Measurements from ENCODE around the gene XPNPEP2. TPM values are rescaled to one million over a fixed set of nuclear protein-coding genes. Genes with fewer than 3 reads are reported as not detected.

Gene XPNPEP2
- total RNA-seq, 2 donors from 2014 or later = 2.7 to 4.2 TPM

DNA sequence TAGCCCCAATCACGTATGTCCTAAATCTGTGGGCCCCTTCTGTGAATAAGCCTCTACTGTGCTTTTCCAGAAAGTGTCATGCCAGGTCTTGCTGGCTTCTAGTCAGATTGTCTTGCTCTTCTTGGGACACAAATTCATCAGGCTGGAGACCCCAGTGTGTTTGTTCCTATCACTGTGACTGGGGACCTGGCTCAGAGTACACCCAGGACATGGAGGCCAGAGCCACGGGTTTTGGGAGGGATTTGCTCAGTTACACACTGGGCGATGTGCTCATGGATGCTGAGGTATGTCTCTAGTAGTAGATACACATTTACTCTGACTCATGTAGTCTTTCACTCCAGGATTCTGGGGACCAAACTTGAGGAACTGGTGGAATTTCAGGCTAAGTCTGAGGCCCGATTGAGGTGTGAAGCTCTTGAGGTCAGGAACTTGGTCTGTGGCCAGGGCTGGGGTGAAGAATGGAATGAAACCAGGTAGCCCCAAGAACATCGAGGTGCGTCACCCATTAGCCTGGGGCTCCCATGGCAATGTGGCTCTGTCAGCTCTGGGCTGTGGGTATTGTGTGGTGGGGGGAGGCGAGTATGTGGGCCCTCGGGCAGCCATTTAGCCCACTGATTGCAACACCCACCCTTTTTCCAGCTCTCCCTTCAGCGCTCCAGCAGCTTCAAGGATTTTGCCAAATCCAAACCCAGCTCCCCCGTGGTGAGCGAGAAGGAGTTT lies 48.7 kb downstream of the XPNPEP2 start:
- H3K9me3 ChIP-seq = no peaks in the 10 kb centered on the region
- H3K36me3 ChIP-seq = no peaks in the 10 kb centered on the region
- no peak overlapping the region for H3K27ac ChIP-seq
- ATAC-seq (ENCODE audit: insufficient number of reproducible peaks, low FRiP score, low read depth) = no peak
- H3K27me3 ChIP-seq (replicated peaks; ENCODE audit: insufficient read depth) = no peaks in the 10 kb centered on the region
- TF ChIP-seq, protein P1, sequence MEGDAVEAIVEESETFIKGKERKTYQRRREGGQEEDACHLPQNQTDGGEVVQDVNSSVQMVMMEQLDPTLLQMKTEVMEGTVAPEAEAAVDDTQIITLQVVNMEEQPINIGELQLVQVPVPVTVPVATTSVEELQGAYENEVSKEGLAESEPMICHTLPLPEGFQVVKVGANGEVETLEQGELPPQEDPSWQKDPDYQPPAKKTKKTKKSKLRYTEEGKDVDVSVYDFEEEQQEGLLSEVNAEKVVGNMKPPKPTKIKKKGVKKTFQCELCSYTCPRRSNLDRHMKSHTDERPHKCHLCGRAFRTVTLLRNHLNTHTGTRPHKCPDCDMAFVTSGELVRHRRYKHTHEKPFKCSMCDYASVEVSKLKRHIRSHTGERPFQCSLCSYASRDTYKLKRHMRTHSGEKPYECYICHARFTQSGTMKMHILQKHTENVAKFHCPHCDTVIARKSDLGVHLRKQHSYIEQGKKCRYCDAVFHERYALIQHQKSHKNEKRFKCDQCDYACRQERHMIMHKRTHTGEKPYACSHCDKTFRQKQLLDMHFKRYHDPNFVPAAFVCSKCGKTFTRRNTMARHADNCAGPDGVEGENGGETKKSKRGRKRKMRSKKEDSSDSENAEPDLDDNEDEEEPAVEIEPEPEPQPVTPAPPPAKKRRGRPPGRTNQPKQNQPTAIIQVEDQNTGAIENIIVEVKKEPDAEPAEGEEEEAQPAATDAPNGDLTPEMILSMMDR (IDR thresholded peaks at IDR 0.05) = no peak
- no peaks in the 10 kb centered on the region for H3K4me1 ChIP-seq (ENCODE audit: control insufficient read depth in 1 of 2, low read depth in 2 of 2)
- no peak for DNase-seq (ENCODE audit: low spot score)
- H3K4me3 ChIP-seq = no peak overlapping the region

DNA sequence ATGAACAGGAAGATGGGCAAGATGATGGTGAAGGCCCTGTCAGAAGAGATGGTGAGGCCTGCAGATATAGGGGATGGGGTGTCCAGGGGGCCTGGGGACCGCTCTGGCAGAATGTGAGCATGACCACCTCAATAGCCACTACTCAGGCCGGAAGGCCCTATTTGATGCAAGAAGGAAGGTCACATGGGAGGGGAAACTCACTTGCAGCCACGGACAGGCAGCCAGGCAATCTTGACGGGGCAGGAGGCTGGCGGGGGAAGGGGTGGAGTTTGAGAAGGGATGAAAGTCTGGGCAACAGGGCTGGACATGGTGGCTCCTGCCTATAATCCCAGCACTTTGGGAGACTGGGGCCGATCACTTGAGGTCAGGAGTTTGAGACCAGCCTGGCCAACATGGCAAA lies 49.7 kb downstream of the XPNPEP2 start:
- TF ChIP-seq, protein P1 (IDR thresholded peaks at IDR 0.05) = no peak

DNA sequence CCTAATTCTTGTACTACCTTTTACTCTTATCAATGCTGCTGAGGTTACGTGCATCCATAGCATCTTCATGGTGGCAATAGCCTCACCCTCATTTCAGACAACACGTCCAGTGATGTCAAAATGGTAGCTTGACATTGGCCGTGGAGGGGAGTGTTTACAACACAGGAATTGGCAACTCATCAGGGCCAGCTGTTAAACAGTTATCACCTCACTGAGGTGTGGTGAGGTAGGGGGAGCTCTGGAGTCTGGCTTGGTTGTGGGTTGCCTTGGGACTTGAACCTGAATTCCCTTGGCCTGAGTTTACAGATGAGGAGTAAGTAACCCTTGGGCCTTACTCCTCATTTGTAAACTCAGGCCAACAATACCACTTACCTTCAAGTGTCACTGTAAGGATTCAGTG lies 51.4 kb downstream of the XPNPEP2 start:
- DNase-seq (ENCODE audit: low spot score) (no peak), ATAC-seq (ENCODE audit: insufficient number of reproducible peaks, low FRiP score, low read depth) (no peak)
- TF ChIP-seq, protein P1 (IDR thresholded peaks at IDR 0.05) = no peak
- H3K4me3 ChIP-seq = no peak overlapping the region
- H3K36me3 ChIP-seq = no peaks in the 10 kb centered on the region
- H3K9me3 ChIP-seq = no peaks in the 10 kb centered on the region
- no peak overlapping the region for H3K27ac ChIP-seq
- H3K4me1 ChIP-seq (ENCODE audit: control insufficient read depth in 1 of 2, low read depth in 2 of 2) = no peaks in the 10 kb centered on the region
- H3K27me3 ChIP-seq (replicated peaks; ENCODE audit: insufficient read depth) = no peaks in the 10 kb centered on the region

More for the DNA sequence above, 49.7 kb downstream of the XPNPEP2 start:
- Histone ChIP-seq H3K9me3 (no peaks in the 10 kb centered on the region), H3K36me3 (no peaks in the 10 kb centered on the region), H3K4me1 (ENCODE audit: control insufficient read depth in 1 of 2, low read depth in 2 of 2) (no peaks in the 10 kb centered on the region), H3K27ac (no peak overlapping the region), H3K4me3 (no peak overlapping the region), H3K27me3 (replicated peaks; ENCODE audit: insufficient read depth) (no peaks in the 10 kb centered on the region)
- ATAC-seq (ENCODE audit: insufficient number of reproducible peaks, low FRiP score, low read depth) (no peak), DNase-seq (ENCODE audit: low spot score) (no peak)

DNA sequence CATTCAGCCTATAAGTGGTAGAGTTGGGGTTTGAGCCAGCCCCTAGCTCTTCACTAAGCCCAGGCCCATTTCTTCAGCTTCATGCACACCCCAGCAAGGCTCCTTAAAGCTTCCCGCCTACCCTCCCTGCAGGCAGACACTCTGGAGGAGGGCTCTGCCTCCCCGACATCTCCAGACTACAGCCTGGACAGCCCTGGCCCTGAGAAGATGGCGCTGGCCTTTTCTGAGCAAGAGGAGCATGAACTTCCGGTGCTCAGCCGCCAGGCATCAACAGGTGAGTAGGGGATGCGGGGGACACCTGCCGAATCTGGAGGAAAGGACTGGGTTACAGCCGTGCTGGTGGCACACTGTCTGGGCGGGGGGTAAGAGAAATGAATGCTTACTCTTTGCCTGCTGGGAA lies 52.0 kb downstream of the XPNPEP2 start:
- Histone ChIP-seq H3K4me3 (no peak overlapping the region), H3K27ac (no peak overlapping the region), H3K36me3 (no peaks in the 10 kb centered on the region), H3K9me3 (no peaks in the 10 kb centered on the region), H3K27me3 (replicated peaks; ENCODE audit: insufficient read depth) (no peaks in the 10 kb centered on the region), H3K4me1 (ENCODE audit: control insufficient read depth in 1 of 2, low read depth in 2 of 2) (no peaks in the 10 kb centered on the region)
- TF ChIP-seq, protein P1 (IDR thresholded peaks at IDR 0.05) = no peak
- ATAC-seq (ENCODE audit: insufficient number of reproducible peaks, low FRiP score, low read depth) (no peak), DNase-seq (ENCODE audit: low spot score) (no peak)

DNA sequence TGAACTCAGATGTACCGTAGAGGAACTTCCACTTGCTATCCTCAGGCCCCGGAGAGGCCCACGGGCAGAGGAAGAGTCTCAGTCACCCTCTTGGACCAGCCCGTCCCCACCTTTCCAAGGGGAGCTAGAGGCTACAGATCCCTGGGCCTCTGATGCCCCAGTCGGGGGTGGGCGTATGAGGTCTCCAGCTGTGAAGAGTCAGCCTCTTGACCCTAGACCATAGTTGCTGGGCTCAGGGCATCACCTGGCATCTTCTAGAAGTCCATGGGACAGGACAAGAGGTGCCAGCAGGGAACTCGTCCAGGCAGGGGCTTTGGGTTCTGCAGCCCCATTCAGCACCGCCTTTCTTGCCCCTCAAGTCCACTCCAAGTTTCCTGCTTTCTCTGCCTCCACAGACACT lies 52.6 kb downstream of the XPNPEP2 start:
- Histone ChIP-seq H3K36me3 (no peaks in the 10 kb centered on the region), H3K9me3 (no peaks in the 10 kb centered on the region), H3K27me3 (replicated peaks; ENCODE audit: insufficient read depth) (no peaks in the 10 kb centered on the region), H3K27ac (no peak overlapping the region), H3K4me3 (no peak overlapping the region), H3K4me1 (ENCODE audit: control insufficient read depth in 1 of 2, low read depth in 2 of 2) (no peaks in the 10 kb centered on the region)
- ATAC-seq (ENCODE audit: insufficient number of reproducible peaks, low FRiP score, low read depth) (no peak), DNase-seq (ENCODE audit: low spot score) (no peak)
- TF ChIP-seq, protein P1 (IDR thresholded peaks at IDR 0.05) = no peak
